Eye (tissue), 1 donor: ENCODE data around the gene OIT3.
"Not testable (repeated sequence)": the region's sequence is repeated elsewhere in the genome, so short reads cannot be mapped to it uniquely, and the experiment has no call there.

Source experiments
- DNase-seq: peaks from one replicate; pipeline ENCODE4 v3.0.0-alpha.2; 2015

OIT3 gene

GRCh38 chr10:72893136-72893798 is at the start of gene OIT3:
TSS of gene OIT3 (plus strand) at chr10:72893739. CDS start at chr10:72893799, 60 bp downstream.
- DNase-seq: no peak

DNA sequence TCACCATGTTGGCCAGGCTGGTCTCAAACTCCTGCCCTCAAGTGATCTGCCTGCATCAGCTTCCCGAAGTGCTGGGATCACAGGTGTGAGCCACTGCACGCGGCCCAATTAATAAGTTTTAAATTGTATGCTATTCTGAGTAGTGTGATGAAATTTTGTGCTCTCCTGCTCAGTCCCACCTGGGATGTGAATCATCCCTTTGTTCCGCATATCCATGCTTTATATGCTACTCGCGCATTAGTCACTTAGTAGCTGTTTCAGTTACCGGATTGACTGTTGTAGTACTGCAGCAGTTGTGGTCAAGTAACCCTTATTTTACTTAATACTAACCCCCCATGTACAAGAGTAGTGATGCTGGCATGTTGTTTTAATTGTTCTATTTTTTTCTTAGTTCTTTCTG is 47.3 kb upstream of the OIT3 start:
- no peak for DNase-seq

- no peak for DNase-seq
Measured at GRCh38 chr10:72847681-72848080, 45.9 kb upstream of the OIT3 start.

DNA sequence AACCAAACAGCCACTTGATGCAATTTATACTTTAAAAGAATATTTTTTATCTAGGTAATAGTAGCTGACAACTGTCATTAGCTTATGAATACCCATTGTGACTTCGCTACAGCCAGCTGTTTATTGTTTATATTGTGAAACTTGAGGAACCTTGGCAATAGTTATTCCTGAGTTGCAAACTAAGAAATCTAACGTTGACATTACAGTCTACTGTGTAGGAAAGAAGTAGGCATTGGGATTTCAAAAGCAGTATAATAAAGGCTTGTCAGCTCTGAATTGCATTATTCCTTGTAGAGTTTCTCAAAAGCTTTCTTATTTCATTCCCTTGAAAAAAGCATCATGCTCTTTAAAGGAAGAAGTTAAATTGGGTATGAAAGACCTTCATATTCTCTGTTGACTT is 42.7 kb upstream of the OIT3 start:
- no peak for DNase-seq

GRCh38 chr10:72851509-72851908 is 42.0 kb upstream of the OIT3 start:
- no peak for DNase-seq

DNA sequence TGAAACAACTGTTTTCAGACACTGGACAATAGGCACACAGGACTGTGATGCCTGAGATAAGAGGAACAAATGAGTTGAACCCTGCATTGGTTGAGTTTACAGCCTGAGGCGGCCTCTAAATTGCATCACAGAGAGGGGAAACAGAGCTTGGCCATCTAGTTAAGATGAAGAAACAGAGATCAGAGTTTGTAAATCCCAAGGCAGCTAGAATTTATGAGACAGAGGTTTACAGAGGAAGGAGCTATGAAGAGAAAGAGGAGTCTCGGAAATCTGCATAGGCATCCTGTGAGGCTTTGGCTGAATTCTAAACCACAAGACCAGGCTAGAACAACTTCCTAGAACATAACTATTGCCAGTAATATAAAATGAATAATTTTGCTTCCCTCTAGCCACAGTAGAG is 41.0 kb upstream of the OIT3 start:
- DNase-seq: no peak

DNA sequence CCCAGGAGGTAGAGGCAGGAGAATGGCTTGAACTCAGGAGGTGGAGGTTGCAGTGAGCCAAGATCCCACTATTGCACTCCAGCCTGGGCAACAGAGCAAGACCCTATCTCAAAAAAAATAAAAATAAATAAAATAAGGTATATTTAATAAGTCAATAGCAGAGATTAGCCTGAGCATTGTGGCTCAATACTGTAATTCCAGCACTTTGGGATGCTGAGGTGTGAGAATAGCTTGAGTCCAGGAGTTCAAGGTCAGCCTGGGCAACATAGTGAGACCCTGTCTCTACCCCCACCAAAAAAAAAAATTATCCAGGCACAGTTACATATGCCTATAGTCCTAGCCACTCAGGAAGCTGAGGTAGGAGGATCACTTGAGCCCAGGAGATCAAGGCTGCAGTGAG is 38.4 kb upstream of the OIT3 start:
- DNase-seq: no peak

DNA sequence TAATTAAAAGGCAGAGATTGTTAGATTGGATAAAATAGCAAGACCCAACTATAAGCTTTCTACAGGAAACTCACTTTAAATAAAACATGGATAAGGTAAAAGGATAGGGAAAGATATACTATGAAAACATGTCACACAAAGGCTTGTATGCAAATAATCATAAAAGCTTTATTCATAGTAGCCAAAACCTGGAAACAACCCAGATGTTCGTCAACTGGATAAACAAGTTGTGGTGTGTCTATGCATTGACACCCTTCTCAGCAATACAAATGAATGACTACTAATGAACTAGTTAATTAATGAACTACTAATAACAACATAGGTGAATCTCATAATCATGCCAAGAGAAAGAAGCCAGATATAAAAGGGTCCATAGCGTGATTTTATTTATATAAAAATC is 37.7 kb upstream of the OIT3 start:
- no peak for DNase-seq

DNA sequence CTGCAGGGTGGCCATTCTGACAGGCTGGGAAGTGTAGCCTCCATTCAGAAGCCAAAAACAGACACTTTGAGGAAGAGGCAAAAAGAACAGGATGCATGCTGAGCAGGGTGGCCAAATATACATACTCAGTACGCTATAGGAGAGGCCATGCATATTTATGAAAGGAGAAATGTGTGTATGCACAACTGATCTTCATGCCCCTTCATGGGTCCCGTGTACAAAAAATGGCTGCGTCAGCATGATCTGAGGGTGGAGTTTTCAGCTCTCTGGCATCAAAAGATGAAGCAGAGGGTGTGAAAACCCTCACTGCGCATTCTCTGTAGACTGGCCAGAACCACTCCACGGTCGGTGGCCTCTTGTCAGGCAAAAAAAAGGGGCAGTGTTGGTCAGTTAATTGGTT is 35.5 kb upstream of the OIT3 start:
- DNase-seq: no peak

GRCh38 chr10:72862957-72863356 is 30.6 kb upstream of the OIT3 start:
- no peak for DNase-seq

GRCh38 chr10:72875250-72876055 is 18.1 kb upstream of the OIT3 start:
- DNase-seq: no peak

GRCh38 chr10:72879245-72879644 is 14.3 kb upstream of the OIT3 start:
- DNase-seq: no peak

DNA sequence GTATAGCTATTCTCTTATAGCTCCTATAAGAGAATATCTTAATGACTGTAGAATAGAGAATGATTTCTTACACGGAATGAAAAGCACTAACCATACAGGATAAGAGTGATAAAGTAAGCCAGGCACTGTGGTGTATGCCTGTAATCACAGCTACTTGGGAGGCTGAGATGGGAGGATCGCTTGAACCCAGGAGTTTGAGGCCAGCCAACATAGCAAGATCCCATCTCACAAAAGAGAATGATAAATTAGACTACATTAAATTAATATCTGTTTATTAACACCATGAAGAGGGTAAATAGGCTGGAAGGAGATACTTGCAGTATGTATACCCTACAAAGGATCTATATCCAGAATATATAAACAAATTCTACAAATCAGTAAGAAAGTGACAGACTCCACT is 12.2 kb upstream of the OIT3 start:
- DNase-seq: no peak

DNA sequence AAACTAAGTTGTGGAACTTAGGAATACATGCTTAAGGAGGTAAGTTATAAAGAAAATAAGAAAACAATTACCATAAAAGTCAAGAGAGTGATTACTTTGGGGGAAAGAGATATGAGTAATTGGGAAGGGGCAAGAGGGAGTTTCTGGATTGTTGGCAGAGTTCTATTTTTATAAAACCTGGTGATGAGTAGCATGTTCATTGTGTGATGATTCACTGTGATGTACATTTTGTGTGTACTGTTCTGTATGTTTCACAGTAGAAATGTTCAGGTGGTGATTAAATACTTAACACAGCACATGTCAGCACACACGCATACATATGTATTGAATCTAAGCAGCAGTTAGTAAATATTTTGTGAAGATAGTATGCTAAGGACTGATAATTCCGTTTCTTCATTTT is 9.7 kb upstream of the OIT3 start:
- DNase-seq: no peak

DNA sequence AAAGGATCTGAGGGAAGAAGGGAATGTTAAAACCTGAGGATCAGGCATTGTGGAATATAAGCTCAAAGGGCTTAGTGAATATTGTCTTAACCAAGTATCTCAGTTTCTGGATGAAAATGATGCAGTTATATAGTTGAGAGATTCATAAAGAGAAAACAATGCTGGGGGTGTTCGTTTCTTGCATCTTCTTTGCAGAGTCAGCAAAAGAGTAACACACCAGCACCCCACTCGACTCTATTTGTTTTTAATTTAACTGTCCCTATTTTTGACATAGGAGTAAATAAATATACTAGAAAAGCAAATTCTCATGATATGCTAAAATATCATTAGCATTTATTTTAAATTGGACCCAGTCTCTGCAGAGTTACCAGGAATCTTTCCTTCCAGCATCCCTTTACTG is 7.6 kb upstream of the OIT3 start:
- no peak for DNase-seq

DNA sequence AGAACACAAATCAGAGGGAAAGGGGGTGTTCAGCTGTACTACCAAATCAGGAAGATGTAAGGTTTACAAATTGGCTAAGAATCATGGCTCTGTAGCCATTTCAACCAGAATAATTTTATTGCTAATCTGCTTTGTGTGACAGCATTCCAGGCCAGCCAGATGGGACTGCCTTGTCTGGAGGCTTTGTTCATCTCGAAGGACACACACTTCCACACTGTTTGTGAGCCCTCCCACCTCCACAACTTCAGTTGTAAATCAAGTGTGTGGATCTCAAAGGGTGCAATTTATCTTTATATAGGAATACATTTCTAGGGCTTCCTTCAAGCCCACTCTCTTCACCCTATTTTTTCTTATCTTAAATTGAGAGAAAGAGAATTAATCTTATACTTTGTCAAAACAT is 6.9 kb upstream of the OIT3 start:
- peak; percentile 47 for DNase-seq

DNA sequence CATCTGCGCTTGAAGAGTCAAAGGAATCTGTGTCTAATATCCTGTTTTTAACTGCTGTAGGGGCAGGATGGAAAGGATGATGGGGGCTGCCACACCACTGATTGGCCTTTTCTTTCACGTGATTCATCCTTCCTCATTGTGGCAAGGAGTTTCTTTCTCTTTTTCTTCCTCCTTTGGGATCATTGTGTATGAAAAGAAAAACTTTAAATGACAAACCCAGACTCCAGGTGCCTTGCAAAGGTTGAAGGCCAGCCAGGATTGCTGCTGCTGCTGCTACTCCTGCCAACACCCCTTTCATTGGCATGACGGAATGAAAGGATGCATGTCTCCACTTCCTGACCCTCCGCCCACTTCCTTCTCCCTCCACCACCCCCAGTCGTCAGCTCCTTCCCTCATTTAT is 6.5 kb upstream of the OIT3 start:
- DNase-seq: no peak

- no peak for DNase-seq
Measured at GRCh38 chr10:72888151-72888638, 5.3 kb upstream of the OIT3 start.

- no peak for DNase-seq
Measured at GRCh38 chr10:72889391-72889831, 4.1 kb upstream of the OIT3 start.

GRCh38 chr10:72890086-72890485 is 3.5 kb upstream of the OIT3 start:
- no peak for DNase-seq

GRCh38 chr10:72895236-72895850 is 1.8 kb downstream of the OIT3 start:
- DNase-seq: no peak

- DNase-seq: no peak
Measured at GRCh38 chr10:72898616-72899015, 5.1 kb downstream of the OIT3 start.

DNA sequence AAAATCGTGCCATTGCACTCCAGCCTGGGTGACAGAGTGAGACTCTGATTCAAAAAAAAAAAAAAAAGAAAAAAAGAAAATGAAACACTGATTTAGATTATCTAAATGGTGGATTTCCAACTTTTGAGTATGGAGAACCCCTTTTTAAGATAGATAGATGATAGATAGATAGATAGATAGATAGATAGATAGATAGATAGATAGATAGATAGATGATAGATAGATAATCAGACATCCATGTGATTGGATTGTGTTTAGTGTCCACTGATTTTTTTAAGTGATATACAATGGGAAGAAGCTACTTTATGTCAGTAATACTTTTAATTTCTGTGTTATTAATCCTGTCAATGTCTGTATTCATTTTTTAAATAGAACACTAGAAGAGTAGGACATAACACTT is 6.0 kb downstream of the OIT3 start:
- no peak for DNase-seq

- not testable (repeated sequence) for DNase-seq
Measured at GRCh38 chr10:72903941-72904446, 10.5 kb downstream of the OIT3 start.
